SHP77 treated with DMSO at 0.1 percent for 48 hours (cell line): ENCODE results near the gene TMEM198.

ENCODE experiments used
- DNase-seq: peaks from one replicate; lab custom pipeline; 2025; lab: John Stamatoyannopoulos, UW

The TMEM198 gene, protein sequence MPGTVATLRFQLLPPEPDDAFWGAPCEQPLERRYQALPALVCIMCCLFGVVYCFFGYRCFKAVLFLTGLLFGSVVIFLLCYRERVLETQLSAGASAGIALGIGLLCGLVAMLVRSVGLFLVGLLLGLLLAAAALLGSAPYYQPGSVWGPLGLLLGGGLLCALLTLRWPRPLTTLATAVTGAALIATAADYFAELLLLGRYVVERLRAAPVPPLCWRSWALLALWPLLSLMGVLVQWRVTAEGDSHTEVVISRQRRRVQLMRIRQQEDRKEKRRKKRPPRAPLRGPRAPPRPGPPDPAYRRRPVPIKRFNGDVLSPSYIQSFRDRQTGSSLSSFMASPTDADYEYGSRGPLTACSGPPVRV

DNA sequence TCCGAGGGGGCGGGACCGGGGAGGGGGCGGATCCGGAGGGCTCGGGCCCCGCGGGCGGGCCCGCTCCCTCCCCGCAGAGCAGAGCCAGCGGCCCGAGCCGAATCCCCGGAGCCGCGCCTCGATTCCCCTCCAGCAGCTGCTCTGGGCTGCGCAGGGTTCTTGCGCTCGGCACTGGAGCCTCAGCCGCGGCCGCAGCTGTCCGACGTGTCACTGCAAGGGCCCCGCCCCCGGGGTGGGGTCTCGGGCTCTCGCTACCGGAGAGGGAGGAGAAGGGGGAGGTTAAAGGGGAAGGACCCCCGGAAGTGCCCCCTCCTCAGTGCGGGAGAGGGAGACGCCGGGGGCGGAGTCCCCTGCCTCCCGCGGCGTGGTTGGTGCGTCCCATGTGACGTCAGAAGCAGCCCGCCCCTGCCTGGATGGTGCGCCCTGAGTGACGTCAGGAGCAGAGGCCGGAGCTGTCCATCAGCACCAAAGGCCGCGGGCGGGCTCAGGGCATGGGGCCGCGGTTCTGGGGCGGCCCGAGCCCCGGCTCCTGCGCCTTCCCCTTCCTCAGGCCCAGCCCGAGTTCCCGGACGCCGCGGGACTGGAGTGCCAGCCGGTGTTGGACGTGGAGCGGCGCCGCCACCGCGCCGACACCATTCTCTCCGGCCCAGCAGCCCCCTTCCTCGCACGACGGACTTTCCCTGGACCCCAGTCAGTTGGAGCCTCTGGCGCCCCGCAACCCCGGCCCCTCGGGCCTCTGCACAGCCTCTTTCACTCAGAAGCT, at the start of gene TMEM198, which contains the start of gene CHPF:
Gene TMEM198, plus strand, starts transcription at position 433 of the 763 bp plus-strand sequence. CDS start 700 bp downstream, outside the sequence.
Gene CHPF, minus strand, starts transcription at position 214 of the 763 bp plus-strand sequence. CDS start 271 bp downstream, outside the sequence.
- peak; percentile 93 for DNase-seq

GRCh38 chr2:219494952-219495530, 48.8 kb upstream of the TMEM198 start:
- no peak for DNase-seq

- DNase-seq: peak; percentile 62
These were observed 48.2 kb upstream of the TMEM198 start for GRCh38 chr2:219495531-219496122.

GRCh38 chr2:219496247-219496824, 47.5 kb upstream of the TMEM198 start:
- no peak for DNase-seq

DNA sequence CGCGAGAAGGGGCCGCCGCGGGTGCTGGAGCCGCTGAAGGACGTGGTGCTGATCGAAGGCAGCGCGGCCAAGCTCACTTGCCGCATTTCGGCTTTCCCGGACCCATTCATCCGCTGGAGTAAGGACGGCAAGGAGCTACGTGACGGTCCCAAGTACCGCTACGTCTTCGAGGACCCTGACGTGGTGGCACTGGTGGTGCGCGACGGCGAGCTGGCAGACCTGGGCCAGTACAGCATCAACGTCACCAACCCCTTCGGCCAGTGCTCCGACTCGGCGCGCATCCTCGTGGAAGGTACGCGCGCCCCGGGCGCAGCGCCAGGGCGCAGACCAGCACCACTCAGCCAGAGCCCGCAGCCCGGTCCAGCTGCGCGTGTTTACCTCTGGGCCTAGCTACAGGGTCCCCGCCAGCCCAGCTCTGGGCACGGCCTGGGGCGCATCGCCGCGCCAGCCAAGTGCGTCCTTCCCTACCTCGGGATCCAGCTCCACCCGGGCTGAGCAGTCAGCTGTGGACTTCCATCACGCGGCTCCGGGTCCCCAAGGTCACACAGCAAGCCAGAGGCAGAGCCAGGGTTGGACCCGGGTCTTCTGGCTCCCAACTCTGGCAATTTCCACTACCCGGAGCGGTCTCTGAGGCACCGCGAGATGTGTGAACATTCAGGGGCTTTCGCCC, 46.9 kb upstream of the TMEM198 start:
- no peak for DNase-seq

DNA sequence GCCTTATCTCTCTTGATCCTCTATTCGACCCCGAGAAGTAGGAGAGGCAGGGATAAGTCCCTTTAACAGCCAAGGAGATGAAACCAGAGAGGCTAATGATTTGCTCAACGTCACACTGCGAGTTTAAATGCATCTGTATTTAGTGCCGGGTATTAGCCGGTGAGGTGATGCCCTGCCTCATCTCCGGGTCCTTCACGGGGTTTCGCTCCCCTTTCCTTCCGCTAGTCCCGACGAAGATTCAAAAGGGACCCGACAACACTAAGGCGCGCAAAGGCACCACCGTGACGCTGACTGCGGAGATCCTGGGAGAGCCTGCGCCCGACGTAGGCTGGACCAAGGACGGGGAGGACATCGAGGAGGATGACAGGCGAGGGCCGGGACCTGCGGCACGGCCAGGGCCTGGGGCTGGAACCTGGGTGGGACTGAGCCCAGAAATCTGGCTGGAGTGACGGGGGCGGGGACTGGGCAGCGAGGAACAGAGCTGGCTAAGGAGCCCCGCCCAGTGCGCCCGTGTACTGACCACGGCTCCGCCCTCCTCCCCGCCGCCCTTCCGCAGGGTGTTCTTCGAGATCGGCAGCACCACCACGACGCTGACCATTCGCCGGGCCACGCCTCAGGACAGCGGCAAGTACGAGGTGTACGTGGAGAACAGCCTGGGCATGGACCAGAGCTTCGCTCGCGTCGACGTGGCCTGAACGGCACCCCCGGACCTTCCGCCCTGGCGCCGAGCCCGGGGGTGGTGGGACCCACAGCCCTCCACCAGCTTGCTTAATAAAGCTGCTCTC, 46.1 kb upstream of the TMEM198 start:
- peak; percentile 30 for DNase-seq

GRCh38 chr2:219498280-219499057, 45.4 kb upstream of the TMEM198 start, which contains the start of gene GMPPA:
Gene GMPPA (plus strand): TSS chr2:219498891. CDS start chr2:219499976, 1,085 bp downstream.
- peak; percentile 95 for DNase-seq

DNA sequence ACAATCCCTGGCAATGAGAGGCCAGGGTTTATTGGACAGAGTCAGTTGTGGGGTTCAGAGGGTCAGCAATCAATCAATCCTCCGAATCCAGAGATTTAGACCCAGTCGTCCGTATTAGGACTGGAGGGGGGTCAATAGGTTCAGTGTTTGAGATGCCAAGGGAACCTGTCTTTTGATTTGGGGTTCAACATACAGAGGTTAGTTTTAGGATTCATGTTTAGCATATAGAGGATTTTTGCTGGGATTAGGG, 44.8 kb upstream of the TMEM198 start:
- DNase-seq: no peak

DNA sequence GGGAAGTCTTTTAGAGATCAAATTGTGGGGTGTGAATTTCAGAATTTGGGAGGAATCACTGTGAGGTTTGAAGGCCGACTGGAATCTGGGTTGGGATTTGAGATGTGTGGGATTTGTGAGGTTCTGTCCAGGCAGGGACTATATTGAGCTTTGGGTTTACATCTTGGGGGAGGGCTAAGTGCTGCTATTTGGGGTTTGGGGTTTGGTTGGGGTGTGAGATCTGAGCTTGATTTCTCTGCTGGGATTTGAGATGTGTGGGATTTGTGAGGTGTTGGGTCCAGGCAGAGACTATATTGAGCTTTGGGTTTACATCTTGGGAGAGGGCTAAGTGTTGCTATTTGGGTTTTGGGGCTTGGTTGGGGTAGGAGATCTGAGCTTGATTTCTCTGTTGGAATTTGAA, 44.3 kb upstream of the TMEM198 start:
- no peak for DNase-seq

GRCh38 chr2:219500135-219500534, 43.7 kb upstream of the TMEM198 start:
- no peak for DNase-seq

- no peak for DNase-seq
These were observed 42.0 kb upstream of the TMEM198 start for GRCh38 chr2:219501849-219502248.

DNA sequence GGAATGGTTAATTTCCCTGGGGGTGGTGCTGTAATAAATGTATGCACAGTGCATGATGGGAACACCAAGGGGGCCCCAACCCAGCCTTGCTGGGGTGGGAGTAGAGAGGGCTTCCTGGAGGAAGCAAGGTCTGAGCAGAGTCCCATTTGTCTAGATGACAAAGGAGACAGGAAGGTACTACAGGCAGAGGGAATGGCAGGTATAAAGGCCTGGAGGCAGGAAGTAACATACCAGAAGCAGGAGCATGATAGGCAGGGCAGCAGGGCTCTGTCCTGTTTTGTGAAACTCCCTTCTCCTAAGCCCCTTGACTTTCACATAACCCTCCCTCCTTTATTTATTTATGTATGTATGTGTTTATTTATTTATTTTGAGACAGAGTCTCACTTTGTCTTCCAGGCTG, 41.2 kb upstream of the TMEM198 start:
- DNase-seq: no peak

DNA sequence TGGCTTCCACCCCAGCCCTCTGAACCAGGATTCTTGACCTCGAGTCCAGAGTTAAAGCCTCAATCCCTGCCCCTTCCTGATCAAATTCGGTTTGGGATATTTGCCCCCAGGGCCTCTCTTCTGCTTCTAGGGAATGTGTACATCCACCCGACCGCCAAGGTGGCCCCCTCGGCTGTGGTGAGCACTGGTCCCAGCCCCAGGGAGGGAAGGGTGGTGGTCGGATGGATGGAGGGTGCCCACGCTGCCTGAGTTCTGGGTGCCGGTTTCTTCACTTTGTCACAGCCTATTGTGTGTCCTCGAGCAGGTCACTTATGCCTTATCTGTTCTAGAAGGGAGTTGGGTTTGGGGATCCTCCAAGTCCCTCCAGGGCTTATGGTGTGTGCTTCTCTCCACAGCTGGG, 38.2 kb upstream of the TMEM198 start:
- DNase-seq: no peak

GRCh38 chr2:219506153-219506801, 37.6 kb upstream of the TMEM198 start:
- no peak for DNase-seq

DNA sequence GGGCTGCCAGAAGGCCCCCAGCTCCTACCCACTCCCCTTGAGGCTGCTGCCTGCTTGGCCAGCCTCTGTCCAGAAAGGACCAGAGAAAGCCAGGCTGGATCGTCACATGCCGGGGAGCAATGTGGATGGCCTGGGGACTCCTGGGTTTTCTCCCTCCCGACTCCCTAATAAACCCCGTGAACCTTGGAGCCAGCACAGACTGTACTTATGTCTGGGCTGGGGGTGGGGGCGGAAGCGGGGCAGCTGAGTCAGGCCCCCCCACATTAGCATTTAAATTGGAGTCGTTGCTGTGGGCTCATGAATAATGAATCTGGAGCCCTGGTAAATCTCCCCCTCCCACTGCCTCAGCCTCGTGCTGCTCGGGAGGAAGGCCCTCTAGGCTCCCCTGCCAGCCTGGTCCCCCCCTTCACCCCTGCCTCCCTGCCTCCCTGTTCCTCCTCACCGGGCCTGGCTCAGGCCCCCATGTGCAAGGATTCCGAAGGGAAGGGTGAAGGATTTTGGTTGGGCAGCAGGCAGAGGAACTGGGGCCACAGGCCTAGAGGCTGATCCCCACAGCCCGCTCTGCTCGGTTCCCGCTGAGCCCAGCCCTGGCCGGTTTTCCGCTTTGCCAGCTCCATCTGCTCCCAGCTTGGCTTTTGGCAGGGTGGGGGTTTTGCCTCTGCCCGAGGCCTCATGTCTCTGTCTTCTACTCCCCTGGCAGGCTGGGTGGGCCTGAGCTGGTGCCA, 36.9 kb upstream of the TMEM198 start:
- no peak for DNase-seq

DNA sequence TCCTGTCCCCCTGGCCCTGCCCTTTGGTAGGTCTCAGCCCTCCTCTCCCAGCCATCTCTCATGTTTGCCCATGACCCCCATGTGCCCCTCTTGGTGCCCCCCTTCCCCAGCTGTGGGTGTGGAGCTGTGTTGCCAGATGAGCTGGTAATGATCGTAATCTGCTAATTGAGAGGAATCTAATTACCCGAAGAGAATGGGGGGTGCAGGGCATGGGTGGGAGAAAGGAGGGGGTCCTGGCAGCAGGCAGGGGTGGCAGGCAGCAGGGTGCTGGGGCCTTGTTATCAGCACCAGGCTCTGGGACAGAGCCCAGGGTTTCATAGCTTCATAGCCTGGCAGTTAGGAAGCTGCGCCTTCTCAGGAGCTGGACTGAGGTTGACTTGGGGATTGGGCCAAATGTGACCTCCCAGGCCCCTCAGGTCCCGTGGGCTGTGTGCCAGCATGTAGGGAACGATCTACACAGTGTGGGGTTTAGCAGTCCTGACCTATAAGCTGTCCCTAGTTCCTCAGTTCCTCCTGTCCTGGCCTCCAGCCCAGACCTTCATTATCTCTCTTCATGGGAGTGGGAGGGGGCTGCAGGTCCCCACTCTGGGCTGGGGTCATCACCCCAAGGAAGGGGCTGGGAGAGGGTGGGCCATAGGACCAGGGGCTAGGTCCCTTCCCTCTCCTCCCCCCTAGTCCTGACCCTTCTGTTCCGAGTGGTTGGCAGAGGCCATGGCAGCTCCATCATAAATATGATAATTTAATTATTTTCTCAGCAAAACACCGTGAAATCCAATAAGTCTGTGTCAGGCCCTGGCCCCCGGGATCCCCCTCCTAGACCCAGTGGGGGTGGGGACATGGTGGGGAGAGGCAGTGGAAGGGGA, 36.0 kb upstream of the TMEM198 start:
- DNase-seq: no peak

GRCh38 chr2:219508444-219508734, 35.4 kb upstream of the TMEM198 start:
- no peak for DNase-seq
